ENCODE results near the gene PTPRR.

PTPRR gene

DNA sequence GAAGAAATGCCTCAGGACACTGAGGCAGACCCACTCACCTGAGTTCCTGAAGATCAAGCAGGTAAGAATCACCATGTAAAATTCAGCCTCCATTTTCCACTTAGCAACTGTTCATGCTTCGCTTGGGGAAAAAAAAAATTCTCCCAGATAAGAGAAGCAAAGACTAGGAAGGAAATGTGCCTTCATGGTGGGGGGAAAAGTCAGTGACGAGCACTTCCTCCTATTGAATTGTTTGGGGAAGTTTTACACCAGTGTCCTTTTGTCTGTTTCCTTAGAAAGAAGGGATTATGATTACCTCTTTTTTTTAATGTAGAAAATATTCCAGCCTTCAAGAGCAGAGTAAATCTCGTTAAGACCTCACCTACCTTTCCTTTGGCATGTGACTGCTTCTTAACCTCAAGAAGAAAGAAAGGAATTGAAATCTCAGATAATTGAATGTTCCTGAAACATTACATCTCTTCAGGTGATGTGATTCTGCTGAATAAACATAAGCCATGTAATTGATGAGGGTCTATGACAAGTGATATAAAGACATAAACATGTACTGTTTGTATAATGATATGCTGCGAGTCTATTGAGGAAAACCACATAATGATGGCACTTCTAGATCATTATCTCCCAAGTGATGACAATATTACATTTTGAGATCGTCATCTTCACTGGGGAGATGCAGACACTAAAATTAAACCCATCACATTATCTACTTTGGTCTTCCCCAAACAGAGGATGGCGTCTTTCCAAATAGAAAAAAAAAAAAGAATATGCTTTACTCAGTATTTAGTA is 283.0 kb downstream of the PTPRR start, which contains the start of gene PTPRB:
PTPRB (minus strand) TSS at position 127 of the 783 bp plus-strand sequence; CDS start at position 93, 34 bp downstream.
- peak; percentile 10 to 14 for DNase-seq

DNA sequence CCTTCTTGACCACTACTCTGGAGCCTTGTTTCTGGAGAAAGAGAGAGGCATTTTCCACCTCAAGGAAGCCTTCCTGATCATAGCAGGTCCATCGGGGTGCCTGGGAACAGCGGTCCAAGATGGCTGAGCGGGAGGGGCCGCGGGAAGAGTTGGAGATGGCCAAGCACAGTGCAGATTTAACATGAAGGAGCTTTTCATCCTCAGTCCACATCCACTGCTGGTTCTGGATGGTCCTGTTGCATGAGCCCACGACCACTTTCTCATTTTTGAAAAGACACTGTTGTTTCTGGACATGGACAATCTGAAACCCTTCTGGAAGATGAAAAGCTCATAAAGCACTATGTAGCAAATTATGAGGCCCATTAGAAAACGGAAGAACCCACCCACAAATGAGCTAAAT is 284.8 kb downstream of the PTPRR start:
- no peak for DNase-seq

DNA sequence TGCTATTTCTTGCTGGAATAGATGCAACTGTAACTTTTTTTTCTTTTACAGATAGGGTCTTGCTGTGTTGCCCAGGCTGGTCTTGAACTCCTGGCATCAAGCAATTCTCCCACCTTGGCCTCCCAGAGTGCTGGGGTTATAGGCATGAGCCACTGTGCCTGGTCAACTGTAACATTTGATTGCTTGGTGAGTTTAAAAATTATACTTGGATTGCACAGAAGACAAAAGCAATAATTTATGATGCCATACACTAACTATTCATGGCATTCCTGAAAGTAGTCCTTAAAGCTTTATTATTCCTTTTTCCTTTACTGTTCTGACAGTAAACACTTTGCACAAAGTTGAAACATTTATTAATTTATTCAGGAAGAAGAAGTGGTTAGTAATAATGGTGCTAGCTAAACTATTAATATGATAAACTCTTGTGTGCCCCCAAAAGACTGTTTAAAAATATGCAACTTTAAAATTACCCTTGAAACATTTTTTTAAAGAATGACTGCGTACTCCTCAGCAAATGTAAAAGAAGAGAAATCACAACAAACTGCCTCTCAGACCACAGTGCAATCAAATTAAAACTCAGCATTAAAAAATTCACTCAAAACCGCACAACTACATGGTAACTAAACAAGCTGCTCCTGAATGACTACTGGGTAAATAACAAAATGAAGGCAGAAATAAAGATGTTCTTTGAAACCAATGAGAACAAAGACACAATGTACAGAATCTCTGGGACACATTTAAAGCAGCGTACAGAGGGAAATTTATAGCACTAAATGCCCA is 291.6 kb downstream of the PTPRR start:
- no peak for DNase-seq

DNA sequence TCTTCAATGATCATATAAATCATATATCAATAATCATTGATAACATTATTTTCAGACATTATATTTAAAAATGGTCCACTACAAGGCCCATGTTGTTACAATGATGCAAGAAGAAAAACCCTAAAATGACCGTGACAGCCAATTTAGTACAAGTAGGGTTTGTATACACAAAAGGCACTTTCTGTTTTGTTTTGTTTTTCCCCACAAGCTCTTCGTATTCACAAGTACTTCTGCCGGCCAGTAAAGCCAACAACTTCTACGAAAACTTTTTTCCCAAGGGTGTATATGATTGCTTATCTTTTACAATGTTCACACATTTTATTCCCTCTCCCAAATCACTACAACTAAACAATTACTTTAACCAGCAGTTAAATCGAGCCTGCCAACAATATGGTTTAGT is 292.9 kb downstream of the PTPRR start:
- no peak for DNase-seq

DNA sequence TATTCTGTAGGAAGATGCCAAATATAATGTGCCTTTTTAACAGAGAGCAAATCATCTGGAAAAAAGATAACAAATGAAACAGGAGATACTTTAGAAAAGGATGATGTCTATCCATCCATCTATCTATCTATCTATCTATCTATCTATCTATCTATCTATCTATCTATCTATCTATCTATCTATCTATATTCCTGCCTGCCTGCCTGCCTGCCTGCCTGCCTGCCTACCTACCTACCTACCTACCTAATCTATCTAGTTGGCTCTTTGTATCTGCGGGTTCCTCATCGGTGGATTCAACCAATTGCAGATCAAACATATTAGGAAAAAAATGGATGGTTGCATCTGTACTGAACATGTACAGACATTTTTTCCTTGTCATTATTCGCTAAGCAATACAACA is 294.4 kb downstream of the PTPRR start:
- DNase-seq, result no peak

DNA sequence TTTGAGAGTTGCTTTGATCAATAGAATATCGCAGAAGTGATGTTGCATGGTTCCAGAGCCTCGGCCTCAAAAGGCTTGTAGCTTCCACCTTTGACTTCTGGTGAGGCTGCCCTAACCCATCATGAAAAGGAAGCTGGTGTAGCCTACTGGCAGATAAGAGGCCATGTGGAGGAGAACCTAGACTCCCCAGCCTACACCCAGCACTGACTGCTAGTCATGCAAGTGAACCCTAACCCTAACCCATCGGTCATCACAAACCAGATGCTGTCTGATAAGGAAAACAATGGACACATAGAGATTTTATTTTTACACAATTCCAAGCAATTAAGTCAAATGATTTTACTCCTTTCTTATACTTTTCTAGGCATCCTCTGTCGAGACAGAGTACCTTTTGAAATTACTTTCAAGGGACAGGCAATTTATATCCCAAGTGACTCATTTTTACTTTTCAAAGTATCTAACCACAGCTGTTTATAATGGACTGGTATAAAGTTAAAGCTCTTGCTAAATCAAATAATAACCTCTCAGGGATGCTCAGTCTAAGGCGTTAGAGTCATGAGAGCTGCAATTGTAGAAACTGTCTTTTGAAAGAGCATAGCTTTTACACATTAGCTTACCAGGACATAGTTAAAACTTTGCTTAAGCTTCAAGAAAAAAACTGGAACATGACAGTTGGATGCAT is 300.9 kb downstream of the PTPRR start:
- no peak for DNase-seq

DNA sequence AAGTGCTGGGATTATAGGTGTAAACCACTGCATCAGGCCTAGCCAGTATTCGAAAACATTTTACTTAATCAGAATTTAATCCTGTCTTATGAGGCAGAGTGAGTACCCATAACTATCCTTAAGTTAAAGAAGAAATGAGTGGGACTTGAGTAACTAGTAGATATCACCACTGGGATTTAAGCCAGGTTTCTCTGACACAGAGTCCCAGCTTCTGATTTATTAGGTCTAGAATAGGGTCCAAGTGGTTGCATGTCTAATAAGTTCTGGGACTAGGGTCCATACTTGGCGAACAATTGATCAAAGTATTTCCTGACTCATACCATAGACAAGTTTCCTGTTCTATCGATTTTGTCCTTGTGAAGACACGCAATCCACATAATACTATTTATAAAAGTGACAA is 302.2 kb downstream of the PTPRR start:
- DNase-seq, result no peak

DNA sequence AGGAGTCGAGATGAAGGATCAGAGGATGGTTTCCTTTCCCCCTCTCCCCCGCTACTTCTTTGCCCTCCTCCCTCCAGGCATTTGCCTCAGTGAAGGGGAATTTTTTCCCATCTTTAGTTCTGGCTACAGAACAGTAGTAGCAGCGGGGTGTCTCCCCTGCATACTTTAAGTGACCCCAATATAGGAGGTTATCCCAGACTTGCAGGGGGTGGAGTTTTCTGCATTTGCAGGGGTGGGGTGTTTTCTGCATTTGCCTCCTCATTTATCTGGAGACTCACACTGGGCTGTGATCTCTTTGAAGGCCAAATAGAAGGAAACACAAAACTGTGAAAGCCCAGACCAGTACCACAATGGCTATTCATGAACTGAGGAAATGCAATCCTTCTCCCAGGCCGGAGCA is 303.1 kb downstream of the PTPRR start:
- DNase-seq, result no peak

DNA sequence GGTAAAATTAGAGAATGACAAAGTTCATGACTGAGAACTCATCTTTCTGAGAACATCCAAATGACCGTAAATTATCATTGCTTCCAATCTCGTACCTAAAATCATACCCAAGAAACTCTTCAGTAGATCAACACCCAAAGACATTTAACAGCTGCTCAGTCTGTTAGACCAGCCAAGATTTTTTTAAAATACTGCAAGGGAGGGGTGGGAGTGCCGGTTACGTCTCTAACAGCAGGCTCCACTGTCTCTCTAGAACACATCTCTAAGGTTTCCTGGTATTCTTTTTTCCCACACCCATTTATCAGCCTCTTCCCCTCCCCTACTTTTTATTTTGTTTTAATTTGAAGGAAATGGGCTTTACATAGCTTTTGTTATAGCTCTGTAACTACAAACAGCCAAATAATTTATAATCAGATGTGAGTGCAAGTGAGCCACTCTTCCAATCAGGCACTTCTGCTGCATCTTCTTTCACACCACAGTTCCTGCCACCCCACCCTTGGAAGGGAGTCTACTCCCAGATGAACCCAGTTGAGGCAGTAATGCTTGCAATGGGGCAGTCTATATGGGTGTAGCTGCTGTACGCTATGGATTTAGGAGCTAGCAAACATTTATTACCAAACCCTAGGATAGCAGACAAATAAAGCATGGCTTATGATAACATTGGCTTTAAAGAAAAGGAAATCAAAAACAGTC is 305.2 kb downstream of the PTPRR start:
- DNase-seq, result no peak

DNA sequence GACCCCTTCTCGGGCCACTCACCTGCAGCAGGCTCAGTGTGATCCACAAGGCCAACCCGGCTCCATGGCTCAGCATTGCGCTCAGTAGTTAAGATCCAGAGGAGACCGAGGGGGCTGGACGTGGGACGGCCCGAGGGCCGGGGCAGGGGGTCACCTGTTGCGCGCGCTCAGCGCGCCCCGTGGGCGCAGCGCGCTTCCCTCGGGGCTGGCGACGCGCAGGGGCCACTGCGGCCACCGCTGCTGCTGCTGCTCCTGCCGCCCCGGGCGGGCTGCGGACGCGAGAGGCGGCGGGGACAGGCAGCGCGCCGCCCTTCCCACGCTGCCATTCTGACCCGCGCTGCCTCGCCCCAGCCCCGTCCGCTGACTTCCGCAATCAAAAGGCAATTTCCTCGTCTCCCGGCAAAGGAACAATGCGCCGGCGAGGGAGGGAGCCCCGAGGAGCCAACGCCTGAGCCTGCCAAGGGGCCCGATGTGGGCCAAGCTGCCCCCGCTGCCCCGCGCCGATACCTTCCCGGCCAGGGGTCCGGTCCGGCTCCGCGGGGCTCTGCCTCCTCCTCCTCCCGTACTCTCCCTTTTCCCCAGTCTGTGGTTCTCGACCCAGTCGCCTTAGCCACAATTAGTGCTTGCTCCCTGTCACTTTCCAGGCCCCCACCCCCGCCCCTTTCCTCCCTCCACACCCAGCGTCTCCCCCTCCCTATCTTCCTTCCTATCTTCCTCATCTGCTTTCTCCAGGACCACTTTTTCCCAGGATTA is 310.6 kb downstream of the PTPRR start:
- DNase-seq, result peak; percentile 36 to 49

DNA sequence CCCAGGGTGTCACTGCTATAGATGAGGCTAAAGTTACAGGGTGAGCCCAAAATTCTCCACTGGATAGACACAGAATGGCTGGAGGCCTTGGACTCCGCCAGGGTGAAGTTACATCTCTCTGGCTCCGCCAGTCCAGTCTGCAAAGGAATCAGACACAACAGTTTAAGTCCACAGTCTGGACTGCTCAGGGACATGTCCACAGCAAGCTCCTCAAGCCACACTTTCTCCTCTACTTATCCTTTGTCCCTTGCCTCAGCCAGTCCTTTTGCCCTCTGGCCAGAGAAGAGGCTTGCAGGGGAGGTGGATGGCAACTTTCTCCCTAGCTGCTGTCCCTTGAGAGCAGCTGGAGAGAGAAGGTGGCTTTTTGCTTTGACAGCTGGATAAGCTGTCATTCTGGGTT is 311.3 kb downstream of the PTPRR start:
- DNase-seq, result no peak

DNA sequence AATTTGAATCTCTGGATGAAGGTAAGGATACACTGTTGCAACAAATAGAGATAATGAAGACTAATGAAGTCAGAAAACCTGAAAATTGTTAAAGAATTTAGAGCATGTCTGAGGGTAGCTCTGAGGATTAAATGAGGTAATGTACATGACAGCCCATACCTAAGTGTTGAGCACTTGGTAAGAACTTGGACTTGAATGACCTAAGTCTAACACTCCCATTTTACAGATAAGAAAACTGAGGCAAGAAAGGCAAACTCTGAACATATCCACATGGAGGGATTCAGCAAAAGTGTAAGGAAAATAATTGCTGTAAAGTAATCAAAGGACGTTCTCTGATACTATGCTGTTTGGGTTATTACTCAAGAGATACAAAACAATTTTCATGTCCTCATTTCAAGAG is 312.4 kb downstream of the PTPRR start:
- no peak for DNase-seq

DNA sequence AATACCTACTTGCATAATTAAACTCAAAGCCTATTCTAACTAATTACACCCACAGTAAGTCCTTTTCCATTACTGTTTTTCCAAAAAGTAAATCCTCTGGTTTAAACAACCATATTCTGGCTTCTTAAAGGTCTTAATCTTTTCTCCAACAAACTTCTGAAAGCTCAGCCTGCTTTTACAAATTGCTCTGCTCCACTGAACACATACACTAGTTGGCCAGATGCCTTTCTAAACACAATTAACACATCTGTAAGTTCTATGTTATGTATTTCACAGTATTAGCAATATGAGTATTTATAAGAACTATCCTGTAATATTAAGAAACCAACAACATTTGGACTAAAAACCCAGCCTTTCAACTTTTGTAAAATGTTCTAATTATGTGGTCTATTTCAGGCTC is 313.4 kb downstream of the PTPRR start:
- no peak for DNase-seq

DNA sequence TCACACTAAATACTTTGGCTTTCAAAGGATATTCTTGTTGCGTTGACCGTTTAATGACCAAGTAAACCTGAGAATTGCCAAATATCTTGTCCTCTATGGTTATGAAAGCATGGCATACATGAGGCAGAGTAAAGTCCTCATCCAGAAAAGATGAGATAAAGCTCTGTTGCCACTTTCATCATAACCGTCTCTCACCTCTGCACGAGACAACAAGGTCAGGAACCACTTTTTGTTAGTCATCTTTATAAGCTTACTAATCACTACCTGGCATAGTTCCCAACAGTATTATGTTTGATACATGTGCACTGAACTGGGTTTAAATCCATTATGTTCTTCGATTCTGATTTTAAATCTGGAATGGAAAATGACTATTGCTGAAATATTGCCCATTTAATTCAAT is 314.6 kb downstream of the PTPRR start:
- no peak for DNase-seq

DNA sequence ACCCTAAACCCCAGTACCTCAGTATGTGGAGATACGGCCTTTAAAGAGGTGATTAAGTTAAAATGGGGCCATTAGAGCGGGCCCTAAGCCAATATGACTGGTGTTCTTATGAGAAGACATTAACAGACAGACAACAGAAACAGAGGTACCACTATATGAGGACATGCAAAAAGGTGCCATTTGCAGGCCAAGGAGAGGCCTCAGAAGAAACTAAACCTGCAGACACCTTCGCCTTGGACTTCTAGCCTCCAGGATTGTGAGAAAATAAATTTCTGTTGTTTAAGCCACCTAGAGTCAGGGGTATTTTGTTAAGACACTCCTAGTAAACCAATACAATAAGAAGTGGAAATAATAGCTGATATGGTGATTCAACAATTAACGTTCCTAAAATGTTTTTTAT is 315.9 kb downstream of the PTPRR start:
- DNase-seq, result no peak

DNA sequence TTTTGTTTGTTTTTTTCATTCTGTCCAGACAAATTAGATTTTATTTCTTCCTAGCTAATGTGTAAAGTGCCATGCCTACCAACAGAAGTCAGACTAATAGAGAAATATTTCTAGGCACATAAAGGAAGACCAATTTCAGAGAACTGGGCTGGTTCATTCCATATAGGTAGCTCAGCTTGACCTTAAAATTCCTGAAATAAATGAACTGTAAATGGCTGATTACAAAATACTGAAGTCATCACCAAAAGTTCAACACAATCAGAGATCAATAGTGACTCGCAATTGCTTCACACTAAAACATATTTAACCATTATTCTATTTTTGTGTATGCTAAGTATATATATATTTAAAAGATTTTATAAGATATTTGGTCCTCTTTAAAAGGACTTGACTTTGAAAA is 317.5 kb downstream of the PTPRR start:
- DNase-seq, result no peak

DNA sequence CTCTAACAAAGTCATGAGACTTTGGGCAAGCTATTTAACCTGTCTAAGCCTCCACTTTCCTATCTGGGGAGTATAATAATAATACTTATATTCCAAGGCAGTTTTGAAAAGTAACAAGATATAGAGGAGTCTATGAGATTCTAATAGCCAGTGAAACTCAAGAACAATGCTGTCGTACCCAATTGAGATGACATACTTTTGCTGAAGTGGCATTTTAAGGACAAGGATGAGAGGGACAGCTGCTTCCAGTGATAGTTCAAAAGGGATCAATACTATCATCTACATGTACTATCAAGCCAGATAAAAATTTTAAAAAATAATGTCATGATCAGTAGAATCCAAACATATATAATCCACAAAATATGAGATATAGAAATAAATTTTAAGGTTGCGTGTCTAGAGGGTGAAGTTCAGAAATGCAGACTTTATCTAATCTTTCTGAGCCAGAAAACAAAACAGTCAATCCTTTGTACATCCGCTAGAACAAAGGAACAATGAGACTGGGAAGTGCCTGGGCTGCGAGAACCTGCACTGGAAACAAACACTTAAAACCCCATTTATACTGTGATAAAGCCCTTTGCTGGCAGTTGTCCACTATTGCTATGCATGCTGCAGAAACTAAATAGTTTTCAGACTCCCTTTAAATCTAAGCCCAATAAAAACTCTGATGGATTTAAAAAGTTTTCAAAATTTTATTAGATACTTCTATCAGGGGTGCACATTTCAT is 321.9 kb downstream of the PTPRR start:
- DNase-seq, result no peak

DNA sequence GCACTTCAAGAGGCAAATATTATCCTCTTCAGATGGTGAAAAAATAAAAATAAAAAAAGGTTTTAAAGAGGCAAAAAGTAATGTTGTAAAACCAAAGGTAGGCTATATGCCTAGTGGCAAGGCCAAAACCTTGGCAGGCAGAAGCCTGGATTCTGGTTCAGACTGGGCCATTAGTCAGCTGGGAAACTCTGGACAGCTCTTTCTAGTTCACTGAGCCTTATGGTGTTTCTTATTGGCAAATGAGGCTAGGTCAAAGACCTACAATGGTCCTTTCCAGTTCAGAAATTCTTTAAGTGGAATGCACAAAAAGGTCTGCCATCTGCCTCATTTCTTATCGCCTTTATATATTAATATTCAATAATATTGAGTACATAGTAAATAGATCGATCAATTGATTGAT is 327.9 kb downstream of the PTPRR start:
- no peak for DNase-seq

DNA sequence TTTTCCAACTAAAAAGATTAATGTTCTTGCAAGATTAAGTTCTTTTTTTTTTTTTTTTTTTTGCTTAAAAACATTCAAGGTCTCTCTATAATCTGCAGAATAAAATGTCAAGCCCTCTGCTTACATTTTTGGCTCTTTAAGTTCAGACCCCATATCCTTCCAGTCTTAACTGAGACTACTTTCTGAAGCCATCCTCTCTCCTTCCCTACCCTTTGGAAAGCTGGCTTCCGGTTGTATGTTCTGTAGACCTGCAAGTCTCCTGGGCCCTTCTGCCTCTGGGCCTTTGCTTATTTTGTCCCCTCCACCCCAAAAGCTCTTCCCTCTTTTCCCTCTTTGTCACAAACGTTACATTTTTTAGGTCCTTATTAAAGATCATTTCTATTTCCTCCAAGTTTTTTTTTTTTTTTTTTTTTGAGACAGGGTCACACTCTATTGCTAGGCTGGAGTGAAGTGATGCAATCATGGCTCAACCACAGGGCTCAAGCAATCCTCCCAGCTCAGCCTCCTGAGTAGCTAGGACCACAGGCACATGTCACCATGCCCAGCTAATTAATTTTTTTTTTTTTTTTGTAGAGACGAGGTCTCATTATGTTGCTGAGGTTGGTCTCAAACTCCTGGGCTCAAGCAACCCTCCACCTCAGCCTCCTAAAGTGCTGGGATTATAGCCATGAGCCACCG is 329.9 kb downstream of the PTPRR start:
- DNase-seq, result no peak

DNA sequence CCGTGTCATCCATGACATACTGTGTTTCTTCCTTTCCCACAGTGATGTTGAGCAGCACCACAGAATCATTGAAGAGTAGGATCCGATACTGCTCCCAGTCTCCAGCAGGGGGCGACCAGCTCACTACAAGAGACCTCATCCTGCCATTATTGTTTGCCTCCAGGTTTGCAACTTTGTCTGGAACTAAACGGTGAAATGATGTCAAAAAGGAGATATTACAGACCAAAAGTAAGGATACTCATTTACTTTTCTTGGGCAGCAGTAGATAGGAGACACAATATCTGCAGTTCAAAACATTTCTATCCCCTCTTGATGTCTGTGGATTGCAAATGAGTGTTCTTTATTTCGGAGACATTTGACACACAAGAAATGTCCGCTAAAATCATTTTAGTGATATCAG is 330.5 kb downstream of the PTPRR start:
- peak; percentile 66 to 68 for DNase-seq
